NCI-H146 treated with DMSO at 0.1 percent for 48 hours (cell line): Measurements from ENCODE around the gene MCTP2.

Source experiments
- DNase-seq: peaks from one replicate; lab custom pipeline; 2025; ENCODE audit not compliant: unreplicated experiment; lab: John Stamatoyannopoulos, UW

The MCTP2 gene

DNA sequence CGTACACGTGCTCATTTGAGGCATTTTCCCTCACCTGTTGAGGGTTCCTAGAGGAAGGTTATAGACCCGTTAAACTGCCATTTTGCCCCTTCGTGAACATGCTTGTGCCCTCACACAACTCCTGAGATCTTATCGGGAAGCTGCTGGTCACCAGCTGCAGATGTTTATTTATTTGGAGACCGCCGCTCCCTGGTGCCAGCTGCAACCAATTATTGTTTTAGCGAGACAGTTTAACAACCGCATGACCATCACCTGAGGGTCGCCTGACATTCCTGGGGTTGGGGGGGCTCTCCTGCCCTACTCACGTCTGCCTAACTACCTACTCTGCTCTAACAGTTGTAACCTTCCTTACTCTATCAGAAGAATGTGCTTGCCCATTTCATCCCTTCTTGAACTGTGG is 292.5 kb downstream of the MCTP2 start:
- DNase-seq: no peak

DNA sequence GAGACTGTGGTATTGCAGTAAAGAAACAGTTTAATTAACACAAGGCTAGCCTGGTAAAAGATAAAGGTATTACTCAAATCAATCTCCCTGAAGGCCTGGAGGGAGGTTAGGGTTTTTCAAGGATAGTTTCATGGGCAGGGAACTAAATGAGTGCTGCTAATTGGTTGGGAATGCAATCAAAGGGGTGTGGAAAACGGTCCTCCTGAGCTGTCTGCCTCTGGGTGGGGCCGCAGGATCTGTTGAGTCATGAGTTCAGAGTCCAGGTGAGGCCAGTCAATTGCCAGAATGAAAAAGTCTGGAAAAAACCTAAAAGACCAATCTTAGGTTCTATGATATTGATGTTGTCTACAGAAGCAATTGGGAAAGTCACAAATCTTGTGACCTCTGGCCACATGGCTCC is 293.2 kb downstream of the MCTP2 start:
- no peak for DNase-seq

DNA sequence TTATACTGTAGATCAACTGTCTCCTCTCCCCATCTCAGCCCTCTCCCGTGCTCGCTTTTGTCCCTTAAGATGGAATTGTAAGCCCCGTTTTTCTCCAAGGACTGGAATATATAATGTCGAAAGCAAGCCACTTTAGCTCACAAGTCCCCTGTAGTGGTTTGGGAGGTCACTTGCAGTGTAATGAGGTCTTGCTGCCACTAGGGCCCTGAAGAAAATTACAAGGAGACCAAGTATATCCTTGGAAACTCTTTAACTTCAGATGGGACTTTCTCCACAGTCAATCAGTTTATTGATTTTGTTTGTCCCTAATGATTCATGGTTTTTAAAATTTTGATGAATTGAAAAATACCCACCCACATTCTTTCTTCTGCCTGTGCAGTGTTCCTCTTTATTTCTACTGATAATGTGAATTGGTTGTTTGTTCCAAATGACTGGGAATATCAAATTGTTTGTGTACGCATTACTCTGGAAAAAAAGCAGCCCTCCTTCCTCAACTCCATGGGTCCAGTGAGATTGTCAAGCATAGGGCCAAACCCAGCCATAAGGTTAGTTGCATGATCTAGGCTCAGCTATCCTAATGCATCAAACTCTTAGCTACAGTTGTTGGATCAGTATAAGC is 294.8 kb downstream of the MCTP2 start:
- DNase-seq: no peak

DNA sequence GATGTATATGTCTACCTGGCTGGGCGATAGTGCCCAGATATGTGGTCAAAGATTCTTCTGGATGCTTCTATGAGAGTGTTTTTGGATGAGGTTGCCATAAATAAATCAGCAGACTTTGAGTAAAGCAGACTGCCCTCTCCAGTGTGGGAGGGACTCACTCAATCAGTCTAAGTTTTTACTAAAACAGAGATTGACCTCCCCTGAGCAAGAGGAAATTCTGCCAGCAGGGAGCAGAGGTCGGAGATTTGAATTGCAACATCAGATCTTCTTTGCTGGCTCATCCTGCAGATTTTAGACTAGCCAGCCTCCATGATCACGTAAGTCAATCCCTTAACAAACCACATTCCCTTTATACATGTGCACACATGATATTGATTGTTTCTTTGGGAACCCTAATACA is 300.9 kb downstream of the MCTP2 start:
- no peak for DNase-seq
